Measurements from ENCODE around the gene CISD3. TPM values are rescaled to one million over a fixed set of nuclear protein-coding genes. Genes with fewer than 3 reads are reported as not detected.
A peak's percentile ranks its signal among the peaks of the same experiment; 100 is the strongest.

CISD3 gene
- total and polyA plus RNA-seq, 10 of the 15 experiments (the other 5 are each of a cell fraction or from before 2014, with no cell fraction given), result 2.6 to 38.1 (median 8.1) TPM

DNA sequence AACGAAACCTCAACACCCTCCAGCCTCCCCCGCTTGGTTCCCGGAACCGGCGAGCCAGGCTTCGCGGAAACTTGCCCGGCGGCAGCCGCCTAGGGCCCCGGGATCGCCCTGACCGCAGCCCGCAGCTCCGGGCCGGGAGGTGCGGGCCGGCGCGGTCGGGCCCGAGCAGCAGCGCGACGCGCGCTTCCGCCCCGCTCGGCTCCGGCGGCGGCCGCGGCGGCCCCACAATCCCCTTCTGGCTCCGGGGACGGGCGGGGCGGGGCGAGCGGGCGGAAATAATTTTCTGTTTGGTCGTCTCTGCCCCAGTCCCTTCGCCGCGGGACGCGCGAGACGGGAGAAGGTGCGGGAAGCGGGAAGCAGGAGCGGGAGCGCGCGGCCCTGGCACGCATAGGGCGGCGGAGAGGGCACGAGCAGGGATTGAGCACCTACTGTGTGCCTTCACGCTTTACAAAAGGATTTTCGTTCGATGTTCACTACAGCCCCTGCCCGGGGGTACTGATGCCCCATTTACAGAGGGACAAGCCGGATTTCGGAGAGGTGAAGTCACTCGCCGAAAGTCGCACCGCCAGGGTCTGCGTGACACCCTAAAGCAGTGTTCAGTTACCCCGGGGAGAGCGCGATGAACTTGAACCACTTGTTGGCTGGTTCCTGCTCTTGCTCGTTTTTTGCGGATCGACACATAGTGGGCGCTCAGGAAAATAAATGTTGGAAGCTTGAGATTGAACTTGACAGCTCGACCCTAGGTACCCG, 27.8 kb upstream of the CISD3 start (continued):
- TF ChIP-seq, protein P1, sequence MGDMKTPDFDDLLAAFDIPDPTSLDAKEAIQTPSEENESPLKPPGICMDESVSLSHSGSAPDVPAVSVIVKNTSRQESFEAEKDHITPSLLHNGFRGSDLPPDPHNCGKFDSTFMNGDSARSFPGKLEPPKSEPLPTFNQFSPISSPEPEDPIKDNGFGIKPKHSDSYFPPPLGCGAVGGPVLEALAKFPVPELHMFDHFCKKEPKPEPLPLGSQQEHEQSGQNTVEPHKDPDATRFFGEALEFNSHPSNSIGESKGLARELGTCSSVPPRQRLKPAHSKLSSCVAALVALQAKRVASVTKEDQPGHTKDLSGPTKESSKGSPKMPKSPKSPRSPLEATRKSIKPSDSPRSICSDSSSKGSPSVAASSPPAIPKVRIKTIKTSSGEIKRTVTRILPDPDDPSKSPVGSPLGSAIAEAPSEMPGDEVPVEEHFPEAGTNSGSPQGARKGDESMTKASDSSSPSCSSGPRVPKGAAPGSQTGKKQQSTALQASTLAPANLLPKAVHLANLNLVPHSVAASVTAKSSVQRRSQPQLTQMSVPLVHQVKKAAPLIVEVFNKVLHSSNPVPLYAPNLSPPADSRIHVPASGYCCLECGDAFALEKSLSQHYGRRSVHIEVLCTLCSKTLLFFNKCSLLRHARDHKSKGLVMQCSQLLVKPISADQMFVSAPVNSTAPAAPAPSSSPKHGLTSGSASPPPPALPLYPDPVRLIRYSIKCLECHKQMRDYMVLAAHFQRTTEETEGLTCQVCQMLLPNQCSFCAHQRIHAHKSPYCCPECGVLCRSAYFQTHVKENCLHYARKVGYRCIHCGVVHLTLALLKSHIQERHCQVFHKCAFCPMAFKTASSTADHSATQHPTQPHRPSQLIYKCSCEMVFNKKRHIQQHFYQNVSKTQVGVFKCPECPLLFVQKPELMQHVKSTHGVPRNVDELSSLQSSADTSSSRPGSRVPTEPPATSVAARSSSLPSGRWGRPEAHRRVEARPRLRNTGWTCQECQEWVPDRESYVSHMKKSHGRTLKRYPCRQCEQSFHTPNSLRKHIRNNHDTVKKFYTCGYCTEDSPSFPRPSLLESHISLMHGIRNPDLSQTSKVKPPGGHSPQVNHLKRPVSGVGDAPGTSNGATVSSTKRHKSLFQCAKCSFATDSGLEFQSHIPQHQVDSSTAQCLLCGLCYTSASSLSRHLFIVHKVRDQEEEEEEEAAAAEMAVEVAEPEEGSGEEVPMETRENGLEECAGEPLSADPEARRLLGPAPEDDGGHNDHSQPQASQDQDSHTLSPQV (IDR thresholded peaks at IDR 0.05), result 0 out of 2 replicates have a peak, but pooled peaks have one; percentile 25
- no peak for TF ChIP-seq ZNF24 (IDR thresholded peaks at IDR 0.05)
- TF ChIP-seq ZNF274 (IDR thresholded peaks at IDR 0.05; ENCODE audit: insufficient read depth, insufficient read length), result no peak
- TF ChIP-seq, protein P2, sequence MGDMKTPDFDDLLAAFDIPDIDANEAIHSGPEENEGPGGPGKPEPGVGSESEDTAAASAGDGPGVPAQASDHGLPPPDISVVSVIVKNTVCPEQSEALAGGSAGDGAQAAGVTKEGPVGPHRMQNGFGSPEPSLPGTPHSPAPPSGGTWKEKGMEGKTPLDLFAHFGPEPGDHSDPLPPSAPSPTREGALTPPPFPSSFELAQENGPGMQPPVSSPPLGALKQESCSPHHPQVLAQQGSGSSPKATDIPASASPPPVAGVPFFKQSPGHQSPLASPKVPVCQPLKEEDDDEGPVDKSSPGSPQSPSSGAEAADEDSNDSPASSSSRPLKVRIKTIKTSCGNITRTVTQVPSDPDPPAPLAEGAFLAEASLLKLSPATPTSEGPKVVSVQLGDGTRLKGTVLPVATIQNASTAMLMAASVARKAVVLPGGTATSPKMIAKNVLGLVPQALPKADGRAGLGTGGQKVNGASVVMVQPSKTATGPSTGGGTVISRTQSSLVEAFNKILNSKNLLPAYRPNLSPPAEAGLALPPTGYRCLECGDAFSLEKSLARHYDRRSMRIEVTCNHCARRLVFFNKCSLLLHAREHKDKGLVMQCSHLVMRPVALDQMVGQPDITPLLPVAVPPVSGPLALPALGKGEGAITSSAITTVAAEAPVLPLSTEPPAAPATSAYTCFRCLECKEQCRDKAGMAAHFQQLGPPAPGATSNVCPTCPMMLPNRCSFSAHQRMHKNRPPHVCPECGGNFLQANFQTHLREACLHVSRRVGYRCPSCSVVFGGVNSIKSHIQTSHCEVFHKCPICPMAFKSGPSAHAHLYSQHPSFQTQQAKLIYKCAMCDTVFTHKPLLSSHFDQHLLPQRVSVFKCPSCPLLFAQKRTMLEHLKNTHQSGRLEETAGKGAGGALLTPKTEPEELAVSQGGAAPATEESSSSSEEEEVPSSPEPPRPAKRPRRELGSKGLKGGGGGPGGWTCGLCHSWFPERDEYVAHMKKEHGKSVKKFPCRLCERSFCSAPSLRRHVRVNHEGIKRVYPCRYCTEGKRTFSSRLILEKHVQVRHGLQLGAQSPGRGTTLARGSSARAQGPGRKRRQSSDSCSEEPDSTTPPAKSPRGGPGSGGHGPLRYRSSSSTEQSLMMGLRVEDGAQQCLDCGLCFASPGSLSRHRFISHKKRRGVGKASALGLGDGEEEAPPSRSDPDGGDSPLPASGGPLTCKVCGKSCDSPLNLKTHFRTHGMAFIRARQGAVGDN (IDR thresholded peaks at IDR 0.05), result peak; percentile 80; the same call in 1 of the 2 replicates
- no peak for TF ChIP-seq TCF3 (IDR thresholded peaks at IDR 0.05; ENCODE audit: borderline replicate concordance, insufficient read depth, low read depth, low read length)
- TF ChIP-seq ZBED1 (IDR thresholded peaks at IDR 0.05; ENCODE audit: borderline replicate concordance), result no peak; the same call in 1 of the 2 replicates
- TF ChIP-seq, protein P3, sequence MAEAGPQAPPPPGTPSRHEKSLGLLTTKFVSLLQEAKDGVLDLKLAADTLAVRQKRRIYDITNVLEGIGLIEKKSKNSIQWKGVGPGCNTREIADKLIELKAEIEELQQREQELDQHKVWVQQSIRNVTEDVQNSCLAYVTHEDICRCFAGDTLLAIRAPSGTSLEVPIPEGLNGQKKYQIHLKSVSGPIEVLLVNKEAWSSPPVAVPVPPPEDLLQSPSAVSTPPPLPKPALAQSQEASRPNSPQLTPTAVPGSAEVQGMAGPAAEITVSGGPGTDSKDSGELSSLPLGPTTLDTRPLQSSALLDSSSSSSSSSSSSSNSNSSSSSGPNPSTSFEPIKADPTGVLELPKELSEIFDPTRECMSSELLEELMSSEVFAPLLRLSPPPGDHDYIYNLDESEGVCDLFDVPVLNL (IDR thresholded peaks at IDR 0.05; ENCODE audit: low read depth, low read length), result peak; percentile 68
- TF ChIP-seq NR2F1 (conservative IDR thresholded peaks at IDR 0.05), result peak; percentile 51; the same call in 1 of the 2 replicates
- TF ChIP-seq CREB1 (IDR thresholded peaks at IDR 0.05; ENCODE audit: low read depth), result no peak
- TF ChIP-seq SPI1 (IDR thresholded peaks at IDR 0.05; ENCODE audit: borderline replicate concordance, insufficient read depth, low read depth, low read length), result no peak; the same call in none of the 2 replicates
- TF ChIP-seq STAT3 (IDR thresholded peaks at IDR 0.05; ENCODE audit: low read depth, low read length), result no peak
- TF ChIP-seq FOXM1 (IDR thresholded peaks at IDR 0.05; ENCODE audit: low read depth, low read length), result no peak
- TF ChIP-seq EED (IDR thresholded peaks at IDR 0.05; ENCODE audit: low read depth), result peak; percentile 86
- TF ChIP-seq BMI1 (IDR thresholded peaks at IDR 0.05; ENCODE audit: borderline replicate concordance), result no peak
- no peak for TF ChIP-seq PAX5 (IDR thresholded peaks at IDR 0.05; ENCODE audit: borderline replicate concordance, low read depth, low read length)
- no peak for TF ChIP-seq KDM1A (IDR thresholded peaks at IDR 0.05; ENCODE audit: borderline replicate concordance)
- no peak for TF ChIP-seq SREBF2 (IDR thresholded peaks at IDR 0.05; ENCODE audit: low read length)
- TF ChIP-seq, protein P4, sequence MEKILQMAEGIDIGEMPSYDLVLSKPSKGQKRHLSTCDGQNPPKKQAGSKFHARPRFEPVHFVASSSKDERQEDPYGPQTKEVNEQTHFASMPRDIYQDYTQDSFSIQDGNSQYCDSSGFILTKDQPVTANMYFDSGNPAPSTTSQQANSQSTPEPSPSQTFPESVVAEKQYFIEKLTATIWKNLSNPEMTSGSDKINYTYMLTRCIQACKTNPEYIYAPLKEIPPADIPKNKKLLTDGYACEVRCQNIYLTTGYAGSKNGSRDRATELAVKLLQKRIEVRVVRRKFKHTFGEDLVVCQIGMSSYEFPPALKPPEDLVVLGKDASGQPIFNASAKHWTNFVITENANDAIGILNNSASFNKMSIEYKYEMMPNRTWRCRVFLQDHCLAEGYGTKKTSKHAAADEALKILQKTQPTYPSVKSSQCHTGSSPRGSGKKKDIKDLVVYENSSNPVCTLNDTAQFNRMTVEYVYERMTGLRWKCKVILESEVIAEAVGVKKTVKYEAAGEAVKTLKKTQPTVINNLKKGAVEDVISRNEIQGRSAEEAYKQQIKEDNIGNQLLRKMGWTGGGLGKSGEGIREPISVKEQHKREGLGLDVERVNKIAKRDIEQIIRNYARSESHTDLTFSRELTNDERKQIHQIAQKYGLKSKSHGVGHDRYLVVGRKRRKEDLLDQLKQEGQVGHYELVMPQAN (conservative IDR thresholded peaks at IDR 0.05), result peak; percentile 65
- TF ChIP-seq NFYA (IDR thresholded peaks at IDR 0.05; ENCODE audit: borderline replicate concordance, low read depth, low read length), result no peak

Measured in GM12878 (cell line).